DOHH2 (cell line): ENCODE measurements around the gene HS3ST4.

Source experiments
- EZH2phosphoT487 ChIP-seq: fragments of 200-600 bp; sonication (generic); IDR thresholded peaks from 2 replicates; pipeline ENCODE4 v1.6.1; 2017; ENCODE audit warnings: borderline replicate concordance, mild to moderate bottlenecking, antibody characterized with exemption, low read length, moderate library complexity, mixed read lengths
- TF ChIP-seq, protein P1 (sequence below): fragments of 200-600 bp; sonication (generic); IDR thresholded peaks from one replicate; pipeline ENCODE4 v1.5.1; 2014; ENCODE audit warnings: antibody characterized with exemption, mild to moderate bottlenecking, low read depth, low read length; ENCODE audit not compliant: poor library complexity, severe bottlenecking

DNA sequence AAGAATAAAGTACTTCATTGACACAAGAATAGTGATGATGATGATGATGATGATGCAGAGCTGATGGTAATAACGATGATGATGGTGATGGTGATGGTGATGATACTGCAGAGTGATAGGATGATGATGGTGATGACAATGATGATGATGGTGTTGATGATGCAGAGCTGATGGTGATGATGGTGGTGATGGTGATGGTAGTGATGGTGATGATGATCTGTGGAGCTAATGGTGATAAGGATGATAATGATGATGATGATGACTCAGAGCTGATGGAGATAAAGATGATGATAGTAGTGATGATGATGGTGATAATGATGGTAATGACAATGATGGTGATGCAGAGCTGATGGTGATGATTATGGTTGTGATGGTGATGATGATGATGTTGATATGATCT is 448.1 kb downstream of the HS3ST4 start:
- TF ChIP-seq, protein P1, sequence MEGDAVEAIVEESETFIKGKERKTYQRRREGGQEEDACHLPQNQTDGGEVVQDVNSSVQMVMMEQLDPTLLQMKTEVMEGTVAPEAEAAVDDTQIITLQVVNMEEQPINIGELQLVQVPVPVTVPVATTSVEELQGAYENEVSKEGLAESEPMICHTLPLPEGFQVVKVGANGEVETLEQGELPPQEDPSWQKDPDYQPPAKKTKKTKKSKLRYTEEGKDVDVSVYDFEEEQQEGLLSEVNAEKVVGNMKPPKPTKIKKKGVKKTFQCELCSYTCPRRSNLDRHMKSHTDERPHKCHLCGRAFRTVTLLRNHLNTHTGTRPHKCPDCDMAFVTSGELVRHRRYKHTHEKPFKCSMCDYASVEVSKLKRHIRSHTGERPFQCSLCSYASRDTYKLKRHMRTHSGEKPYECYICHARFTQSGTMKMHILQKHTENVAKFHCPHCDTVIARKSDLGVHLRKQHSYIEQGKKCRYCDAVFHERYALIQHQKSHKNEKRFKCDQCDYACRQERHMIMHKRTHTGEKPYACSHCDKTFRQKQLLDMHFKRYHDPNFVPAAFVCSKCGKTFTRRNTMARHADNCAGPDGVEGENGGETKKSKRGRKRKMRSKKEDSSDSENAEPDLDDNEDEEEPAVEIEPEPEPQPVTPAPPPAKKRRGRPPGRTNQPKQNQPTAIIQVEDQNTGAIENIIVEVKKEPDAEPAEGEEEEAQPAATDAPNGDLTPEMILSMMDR = no peak
- no peak for TF ChIP-seq EZH2phosphoT487
